Neural cell (in vitro differentiated cells): Measurements from ENCODE around the gene HOMER2. TPM values are rescaled to one million over a fixed set of nuclear protein-coding genes. Genes with fewer than 3 reads are reported as not detected.

Source experiments
- H2AFZ ChIP-seq: fragments of 200-600, 300-800 bp; sonication (generic), shearing (Covaris generic); 2 replicates; pipeline ENCODE4 v1.6.0; 2014; ENCODE audit warnings: low read depth, mild to moderate bottlenecking, antibody characterized with exemption, low read length, moderate library complexity
- H3F3A ChIP-seq: fragments of 200-600 bp; shearing (Covaris generic); 2 replicates; pipeline ENCODE4 v1.6.1; 2016; ENCODE audit warnings: mild to moderate bottlenecking, moderate library complexity, mixed read lengths, antibody characterized with exemption, low read length; ENCODE audit not compliant: insufficient read depth, poor library complexity, severe bottlenecking
- H3K27ac ChIP-seq: fragments of 200-600, 300-800 bp; sonication (generic), shearing (Covaris generic); 2 replicates; pipeline ENCODE4 v1.5.1; 2014; ENCODE audit warnings: mild to moderate bottlenecking, low read length, moderate library complexity
- H3K27me3 ChIP-seq: fragments of 300-800, 200-600 bp; sonication (generic), shearing (Covaris generic); 2 replicates; pipeline ENCODE4 v1.6.0; 2014; ENCODE audit warnings: mild to moderate bottlenecking, low read depth, low read length, moderate library complexity; ENCODE audit not compliant: insufficient read depth
- H3K36me3 ChIP-seq: fragments of 300-800, 200-600 bp; sonication (generic), shearing (Covaris generic); 2 replicates; pipeline ENCODE4 v1.5.1; 2014; ENCODE audit warnings: mild to moderate bottlenecking, antibody characterized with exemption, low read length, moderate library complexity; ENCODE audit not compliant: insufficient read depth
- H3K4me2 ChIP-seq: fragments of 300-800, 200-600 bp; sonication (generic), shearing (Covaris generic); 2 replicates; pipeline ENCODE4 v1.6.0; 2014; ENCODE audit warnings: mild to moderate bottlenecking, low read length
- H3K4me3 ChIP-seq: fragments of 300-800, 200-600 bp; sonication (generic), shearing (Covaris generic); 2 replicates; pipeline ENCODE4 v1.5.1; 2014; ENCODE audit warnings: mild to moderate bottlenecking, low read length, moderate library complexity
- H3K79me2 ChIP-seq: fragments of 200-600 bp; shearing (Covaris generic); replicated peaks from 2 replicates; pipeline ENCODE4 v1.6.0; 2014; ENCODE audit warnings: mild to moderate bottlenecking, low read length, moderate library complexity; ENCODE audit not compliant: insufficient read depth
- H3K9ac ChIP-seq: fragments of 300-800, 200-600 bp; sonication (generic), shearing (Covaris generic); 2 replicates; pipeline ENCODE4 v1.6.1; 2016; ENCODE audit warnings: mild to moderate bottlenecking, low read length, mixed read lengths
- H3K9me2 ChIP-seq: fragments of 200-600 bp; shearing (Covaris generic); 2 replicates; pipeline ENCODE4 v1.6.1; 2016; ENCODE audit warnings: mild to moderate bottlenecking, low read length, mixed read lengths; ENCODE audit not compliant: insufficient read depth
- H3K9me3 ChIP-seq: fragments of 200-600, 300-800 bp; sonication (generic), shearing (Covaris generic); 2 replicates; pipeline ENCODE4 v1.6.1; 2016; ENCODE audit warnings: mild to moderate bottlenecking, mixed run types, low read length, moderate library complexity, mixed read lengths
- H4K20me1 ChIP-seq: fragments of 200-600 bp; shearing (Covaris generic); 2 replicates; pipeline ENCODE4 v1.6.1; 2016; ENCODE audit warnings: mild to moderate bottlenecking, mixed run types; ENCODE audit not compliant: insufficient read depth
- EP300 ChIP-seq: fragments of 450-650 bp; conservative IDR thresholded peaks from 2 replicates; pipeline ENCODE4 v1.6.1; 2014; ENCODE audit warnings: antibody characterized with exemption, mild to moderate bottlenecking, moderate library complexity; ENCODE audit not compliant: poor library complexity, severe bottlenecking
- EZH2 ChIP-seq: fragments of 200-600, 300-800 bp; shearing (Covaris generic), sonication (generic); IDR thresholded peaks from 2 replicates; pipeline ENCODE4 v1.6.1; 2014; ENCODE audit warnings: antibody characterized with exemption, low read length, borderline replicate concordance, mild to moderate bottlenecking; ENCODE audit not compliant: insufficient read depth, poor library complexity, severe bottlenecking
- MXI1 ChIP-seq: fragments of 450-650 bp; conservative IDR thresholded peaks from 2 replicates; pipeline ENCODE4 v1.6.1; 2014; ENCODE audit warnings: antibody characterized with exemption, mild to moderate bottlenecking; ENCODE audit not compliant: poor library complexity, severe bottlenecking
- POLR2AphosphoS5 ChIP-seq: IDR thresholded peaks from 2 replicates; pipeline ENCODE4 v1.6.1; 2012
- RAD21 ChIP-seq: fragments of 450-650 bp; conservative IDR thresholded peaks from 2 replicates; pipeline ENCODE4 v1.6.1; 2014; ENCODE audit warnings: antibody characterized with exemption, mild to moderate bottlenecking, moderate library complexity
- SMC3 ChIP-seq: fragments of 450-650 bp; conservative IDR thresholded peaks from 2 replicates; pipeline ENCODE4 v1.6.1; 2014; ENCODE audit warnings: antibody characterized with exemption, mild to moderate bottlenecking, moderate library complexity; ENCODE audit not compliant: poor library complexity
- TAF1 ChIP-seq: IDR thresholded peaks from 2 replicates; pipeline ENCODE4 v1.6.1; 2012; ENCODE audit warnings: low read depth
- polyA plus RNA-seq: library from polyadenylated mRNA; depleted of rRNA; stranded (reverse); fragments of >200 nt; gene quantifications from 2 replicates; pipeline ENCODE4 v1.2.3, GENCODE V29; 2014
- TF ChIP-seq, protein P1 (sequence below): IDR thresholded peaks from 2 replicates; pipeline ENCODE4 v1.6.1; 2012; ENCODE audit warnings: borderline replicate concordance
- TF ChIP-seq, protein P2 (sequence below): fragments of 450-650 bp; IDR thresholded peaks from 2 replicates; pipeline ENCODE4 v1.5.1; 2014; ENCODE audit warnings: antibody characterized with exemption, mild to moderate bottlenecking, moderate library complexity; ENCODE audit not compliant: poor library complexity, severe bottlenecking

HOMER2 gene
- polyA plus RNA-seq, 1 donor from 2014 or later: 21.7 TPM

DNA sequence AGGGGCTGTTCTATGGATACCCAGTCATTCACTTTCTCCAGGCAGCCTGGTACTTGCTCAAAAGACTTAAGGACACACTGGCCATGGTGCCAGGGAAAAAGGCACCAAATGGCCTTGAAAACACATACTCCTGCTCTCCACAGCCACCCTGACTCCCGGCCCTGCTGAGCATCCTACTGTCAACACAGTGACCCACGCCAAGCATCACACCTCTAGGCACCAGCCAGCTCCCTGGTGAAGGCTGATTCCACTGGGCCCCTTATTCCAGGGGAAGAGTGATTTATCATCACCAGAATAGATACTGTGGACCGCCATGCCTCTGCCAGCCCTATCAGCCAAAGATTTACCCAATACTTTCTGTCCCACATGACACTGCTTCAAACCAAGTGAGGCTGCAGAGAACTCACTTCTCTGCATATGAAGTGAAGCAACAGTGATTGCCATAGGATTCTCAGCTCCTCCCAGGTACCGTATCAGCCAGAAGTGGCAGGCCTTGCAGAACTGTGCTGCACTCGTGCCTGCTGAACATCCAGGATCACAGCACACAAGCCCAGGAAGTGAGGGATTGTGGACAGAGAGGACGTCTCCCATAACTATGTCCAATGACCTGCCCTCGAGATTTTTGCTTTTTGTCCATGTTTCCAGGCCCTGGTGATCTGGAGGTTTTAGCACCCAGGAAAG, 79.4 kb downstream of the HOMER2 start:
- no peak overlapping the region for H3K27ac ChIP-seq
- no peaks in the 10 kb centered on the region for H3K9me2 ChIP-seq
- H3F3A ChIP-seq: no peaks in the 10 kb centered on the region
- H3K4me3 ChIP-seq: no peak overlapping the region
- TF ChIP-seq EP300: no peak
- TF ChIP-seq, protein P1, sequence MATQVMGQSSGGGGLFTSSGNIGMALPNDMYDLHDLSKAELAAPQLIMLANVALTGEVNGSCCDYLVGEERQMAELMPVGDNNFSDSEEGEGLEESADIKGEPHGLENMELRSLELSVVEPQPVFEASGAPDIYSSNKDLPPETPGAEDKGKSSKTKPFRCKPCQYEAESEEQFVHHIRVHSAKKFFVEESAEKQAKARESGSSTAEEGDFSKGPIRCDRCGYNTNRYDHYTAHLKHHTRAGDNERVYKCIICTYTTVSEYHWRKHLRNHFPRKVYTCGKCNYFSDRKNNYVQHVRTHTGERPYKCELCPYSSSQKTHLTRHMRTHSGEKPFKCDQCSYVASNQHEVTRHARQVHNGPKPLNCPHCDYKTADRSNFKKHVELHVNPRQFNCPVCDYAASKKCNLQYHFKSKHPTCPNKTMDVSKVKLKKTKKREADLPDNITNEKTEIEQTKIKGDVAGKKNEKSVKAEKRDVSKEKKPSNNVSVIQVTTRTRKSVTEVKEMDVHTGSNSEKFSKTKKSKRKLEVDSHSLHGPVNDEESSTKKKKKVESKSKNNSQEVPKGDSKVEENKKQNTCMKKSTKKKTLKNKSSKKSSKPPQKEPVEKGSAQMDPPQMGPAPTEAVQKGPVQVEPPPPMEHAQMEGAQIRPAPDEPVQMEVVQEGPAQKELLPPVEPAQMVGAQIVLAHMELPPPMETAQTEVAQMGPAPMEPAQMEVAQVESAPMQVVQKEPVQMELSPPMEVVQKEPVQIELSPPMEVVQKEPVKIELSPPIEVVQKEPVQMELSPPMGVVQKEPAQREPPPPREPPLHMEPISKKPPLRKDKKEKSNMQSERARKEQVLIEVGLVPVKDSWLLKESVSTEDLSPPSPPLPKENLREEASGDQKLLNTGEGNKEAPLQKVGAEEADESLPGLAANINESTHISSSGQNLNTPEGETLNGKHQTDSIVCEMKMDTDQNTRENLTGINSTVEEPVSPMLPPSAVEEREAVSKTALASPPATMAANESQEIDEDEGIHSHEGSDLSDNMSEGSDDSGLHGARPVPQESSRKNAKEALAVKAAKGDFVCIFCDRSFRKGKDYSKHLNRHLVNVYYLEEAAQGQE: no peak
- TF ChIP-seq MXI1: no peak
- TF ChIP-seq SMC3: no peak
- TF ChIP-seq, protein P2, sequence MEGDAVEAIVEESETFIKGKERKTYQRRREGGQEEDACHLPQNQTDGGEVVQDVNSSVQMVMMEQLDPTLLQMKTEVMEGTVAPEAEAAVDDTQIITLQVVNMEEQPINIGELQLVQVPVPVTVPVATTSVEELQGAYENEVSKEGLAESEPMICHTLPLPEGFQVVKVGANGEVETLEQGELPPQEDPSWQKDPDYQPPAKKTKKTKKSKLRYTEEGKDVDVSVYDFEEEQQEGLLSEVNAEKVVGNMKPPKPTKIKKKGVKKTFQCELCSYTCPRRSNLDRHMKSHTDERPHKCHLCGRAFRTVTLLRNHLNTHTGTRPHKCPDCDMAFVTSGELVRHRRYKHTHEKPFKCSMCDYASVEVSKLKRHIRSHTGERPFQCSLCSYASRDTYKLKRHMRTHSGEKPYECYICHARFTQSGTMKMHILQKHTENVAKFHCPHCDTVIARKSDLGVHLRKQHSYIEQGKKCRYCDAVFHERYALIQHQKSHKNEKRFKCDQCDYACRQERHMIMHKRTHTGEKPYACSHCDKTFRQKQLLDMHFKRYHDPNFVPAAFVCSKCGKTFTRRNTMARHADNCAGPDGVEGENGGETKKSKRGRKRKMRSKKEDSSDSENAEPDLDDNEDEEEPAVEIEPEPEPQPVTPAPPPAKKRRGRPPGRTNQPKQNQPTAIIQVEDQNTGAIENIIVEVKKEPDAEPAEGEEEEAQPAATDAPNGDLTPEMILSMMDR: no peak
- TF ChIP-seq POLR2AphosphoS5: no peak
- TF ChIP-seq EZH2: no peak
- TF ChIP-seq RAD21: no peak
- TF ChIP-seq TAF1: no peak
- H4K20me1 ChIP-seq: no peaks in the 10 kb centered on the region
- no peaks in the 10 kb centered on the region for H3K27me3 ChIP-seq
- no peak overlapping the region for H3K4me2 ChIP-seq
- H3K9me3 ChIP-seq: no peaks in the 10 kb centered on the region
- no peaks in the 10 kb centered on the region for H3K79me2 ChIP-seq
- H2AFZ ChIP-seq: no peak overlapping the region
- H3K36me3 ChIP-seq: no peaks in the 10 kb centered on the region
- H3K9ac ChIP-seq: no peak overlapping the region

DNA sequence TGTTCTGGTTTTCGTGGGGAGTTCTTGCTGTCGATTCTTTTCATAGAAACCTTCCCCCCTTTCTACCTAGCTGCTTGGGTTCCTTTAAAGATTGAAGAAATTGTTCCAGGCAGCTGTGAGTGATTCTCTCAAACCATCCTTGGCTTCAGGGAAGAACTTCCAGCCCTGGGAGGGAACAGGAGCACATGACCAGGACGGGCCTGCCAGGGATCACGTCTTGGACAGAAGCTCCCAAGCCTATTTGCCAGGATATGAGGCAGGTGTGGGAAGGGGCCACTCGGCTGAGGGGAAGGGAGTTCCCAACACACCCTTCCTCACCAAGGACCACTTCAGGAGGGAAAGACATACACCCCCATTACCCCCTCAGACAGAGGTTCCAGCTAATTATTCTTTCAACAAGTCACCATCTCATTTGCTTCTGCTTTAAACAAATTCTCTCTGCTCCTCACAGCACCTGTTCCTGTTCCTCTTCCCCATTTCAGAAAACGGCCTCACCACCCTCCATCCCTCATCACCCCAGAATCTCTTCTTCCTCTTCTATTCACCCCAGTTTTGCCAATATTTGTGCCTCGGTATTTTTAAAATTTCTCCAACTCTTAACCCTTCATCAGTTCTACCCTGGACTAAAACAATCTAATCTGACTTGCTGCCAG, 80.6 kb downstream of the HOMER2 start:
- no peak overlapping the region for H3K4me3 ChIP-seq
- no peak overlapping the region for H3K4me2 ChIP-seq
- no peak overlapping the region for H3K9ac ChIP-seq
- H2AFZ ChIP-seq: no peak overlapping the region
- TF ChIP-seq POLR2AphosphoS5 (no peak), EP300 (no peak), MXI1 (no peak), RAD21 (no peak), SMC3 (no peak), EZH2 (no peak), TAF1 (no peak)
- TF ChIP-seq, protein P1: no peak
- TF ChIP-seq, protein P2: no peak
- no peaks in the 10 kb centered on the region for H4K20me1 ChIP-seq
- no peaks in the 10 kb centered on the region for H3K36me3 ChIP-seq
- H3K27ac ChIP-seq: no peak overlapping the region
- H3F3A ChIP-seq: no peaks in the 10 kb centered on the region
- H3K27me3 ChIP-seq: no peaks in the 10 kb centered on the region
- H3K9me3 ChIP-seq: no peaks in the 10 kb centered on the region
- no peaks in the 10 kb centered on the region for H3K9me2 ChIP-seq
- no peaks in the 10 kb centered on the region for H3K79me2 ChIP-seq
